HFF-Myc (cell line): ENCODE results near the gene GRAMD4.

Source experiments
- DNase-seq: peaks from one replicate; pipeline ENCODE4 v3.0.0-alpha.2; 2011; ENCODE audit warnings: low read depth; ENCODE audit errors: extremely low read depth
- H3K4me3 ChIP-seq: replicated peaks from 2 replicates; pipeline ENCODE4 v1.5.1; 2011; ENCODE audit warnings: low read depth, mild to moderate bottlenecking, control low read depth, low read length
- CTCF ChIP-seq: IDR thresholded peaks from 2 replicates; pipeline ENCODE4 v1.5.1; 2012; ENCODE audit warnings: mild to moderate bottlenecking, low read depth, low read length, control low read depth; ENCODE audit errors: missing control alignments

Gene GRAMD4

DNA sequence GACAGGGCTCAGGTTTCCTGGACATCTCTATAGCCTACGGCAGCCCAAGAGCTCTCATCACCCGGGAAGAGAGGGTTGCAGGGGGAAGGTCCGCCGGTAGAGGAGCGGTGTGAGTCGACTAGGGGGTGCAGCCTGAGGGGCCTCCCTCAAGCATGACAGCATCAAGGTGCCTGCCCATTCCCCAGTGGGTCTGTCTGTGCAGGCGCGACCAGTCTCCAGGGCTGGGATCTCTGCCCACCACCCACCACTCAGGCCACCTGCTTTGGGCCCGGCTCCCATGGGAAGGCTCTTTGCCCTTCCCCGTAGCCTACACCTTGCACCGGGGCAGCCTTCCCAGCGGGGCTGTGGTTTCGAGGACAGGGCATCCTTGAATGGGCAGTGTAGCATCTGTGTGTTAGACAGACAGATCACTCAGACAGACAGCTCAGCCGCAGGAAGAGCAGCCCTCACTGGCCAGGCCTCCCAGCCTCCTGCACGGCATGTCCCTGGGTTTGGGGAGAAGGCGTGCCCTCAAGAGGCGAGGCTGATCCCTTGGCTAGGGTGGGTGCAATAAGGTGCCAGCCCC, 88.7 kb downstream of the GRAMD4 start:
- TF ChIP-seq CTCF: no peak
- H3K4me3 ChIP-seq: no peak overlapping the region
- no peak for DNase-seq

DNA sequence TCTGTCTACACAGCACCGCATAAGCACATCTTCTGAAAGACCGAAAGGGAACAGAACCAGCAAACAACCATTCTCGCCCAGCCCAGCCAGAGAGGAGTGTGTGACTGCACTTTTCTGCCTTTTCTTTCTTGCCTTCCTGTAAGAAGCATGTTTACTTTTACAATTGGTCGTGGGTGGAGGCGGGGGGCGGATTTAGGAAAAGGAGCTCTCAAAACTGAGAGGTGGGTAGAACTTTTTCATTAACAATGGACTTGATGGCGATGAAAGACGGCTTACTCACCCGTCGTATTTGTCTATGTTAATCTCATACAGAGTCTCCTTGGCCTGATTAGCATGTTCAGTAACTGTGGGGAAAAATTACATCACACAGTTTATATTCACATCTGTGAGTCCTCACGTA, 90.6 kb downstream of the GRAMD4 start:
- no peak overlapping the region for H3K4me3 ChIP-seq
- no peak for DNase-seq
- TF ChIP-seq CTCF: no peak

DNA sequence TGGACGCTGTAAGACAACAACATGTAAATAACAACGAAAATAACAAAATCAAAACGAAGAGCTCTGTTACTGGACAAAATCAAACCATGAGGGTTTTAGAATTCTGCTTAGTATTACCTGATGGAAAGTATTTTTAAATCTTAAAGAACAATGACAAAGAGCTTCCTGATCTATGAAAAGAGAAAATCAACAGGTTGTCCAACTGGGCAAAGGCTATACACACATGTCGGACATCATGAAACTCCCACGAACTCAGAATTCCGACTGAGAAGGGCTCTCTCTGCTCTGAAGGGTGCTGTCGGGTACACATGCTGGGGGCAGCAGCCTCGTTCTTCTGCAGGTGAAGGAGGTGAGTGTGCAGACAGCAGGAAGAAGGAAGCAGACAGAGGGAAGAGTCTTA, 92.1 kb downstream of the GRAMD4 start:
- TF ChIP-seq CTCF: no peak
- H3K4me3 ChIP-seq: no peak overlapping the region
- no peak for DNase-seq

GRCh38 chr22:46714550-46714949, 94.4 kb downstream of the GRAMD4 start:
- no peak overlapping the region for H3K4me3 ChIP-seq
- TF ChIP-seq CTCF: no peak
- no peak for DNase-seq

DNA sequence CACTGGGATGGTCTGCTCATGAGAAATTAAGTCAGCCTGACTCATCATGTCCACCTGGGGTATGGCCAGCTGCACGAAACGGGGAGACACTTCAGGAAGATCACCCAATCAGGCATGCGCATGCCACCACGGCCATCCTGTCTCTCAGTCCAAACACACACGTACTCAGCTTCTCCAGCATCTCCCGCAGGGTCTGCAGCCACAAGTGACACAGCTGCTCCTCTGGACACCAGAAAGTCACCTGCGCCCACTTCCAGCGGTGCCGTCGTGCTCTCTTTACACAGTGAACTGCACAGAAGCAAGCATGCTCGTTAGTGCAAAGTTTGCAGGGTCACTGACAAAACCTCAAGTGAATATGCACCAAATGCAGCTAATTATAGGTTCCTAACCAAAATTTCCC, 99.7 kb downstream of the GRAMD4 start:
- no peak overlapping the region for H3K4me3 ChIP-seq
- no peak for TF ChIP-seq CTCF
- DNase-seq: no peak

DNA sequence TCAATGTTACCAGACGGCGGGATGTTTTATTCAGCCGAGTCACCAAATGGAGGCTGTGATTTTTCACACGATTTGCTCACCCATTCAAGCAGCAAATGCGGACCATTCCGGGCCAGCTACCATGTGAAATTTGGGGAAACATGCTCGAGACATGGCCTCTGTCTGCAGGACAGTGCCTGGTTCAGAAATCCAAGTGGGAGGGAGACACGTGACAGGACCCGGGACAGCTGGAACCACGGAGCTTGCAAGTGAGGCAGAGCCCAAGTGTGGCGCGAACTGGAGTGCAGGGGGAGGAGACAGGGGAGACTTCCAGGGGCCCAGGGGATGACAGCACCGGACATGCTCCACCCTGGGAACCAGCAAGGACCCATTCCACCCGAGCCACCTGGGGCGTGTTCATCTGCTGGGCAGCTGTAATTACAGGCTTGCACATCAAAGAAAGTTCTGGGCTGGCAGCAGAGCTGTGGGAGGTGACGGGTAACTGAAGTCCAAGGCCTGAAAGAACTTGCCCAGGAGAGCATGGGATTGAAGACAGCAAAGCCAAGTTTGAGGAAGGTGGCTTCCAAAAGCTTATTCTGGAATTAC, 101.4 kb downstream of the GRAMD4 start:
- no peak for TF ChIP-seq CTCF
- H3K4me3 ChIP-seq: no peak overlapping the region
- no peak for DNase-seq

- no peak for TF ChIP-seq CTCF
- H3K4me3 ChIP-seq: no peak overlapping the region
- no peak for DNase-seq
These were observed 103.7 kb downstream of the GRAMD4 start for GRCh38 chr22:46723882-46724281.
